HepG2 (cell line): ENCODE results near the gene AXIN1. TPM values are rescaled to one million over a fixed set of nuclear protein-coding genes. Genes with fewer than 3 reads are reported as not detected.
"Not testable (repeated sequence)": the region's sequence is repeated elsewhere in the genome, so short reads cannot be mapped to it uniquely, and the experiment has no call there.

ENCODE experiments used
- ATAC-seq: fragments of 200-7000 bp; cut with Tn5 transposase; 3 replicates; pipeline ENCODE4 v1.9.1; 2020; ENCODE audit warnings: mild to moderate bottlenecking, moderate library complexity
- BruUV-seq: library from RNA; stranded (reverse); fragments of 400-500 nt; replicated peaks from 2 replicates; lab custom pipeline; 2021; lab: Mats Ljungman, UMichigan
- CTCF ChIA-PET: fragments of 300-600 bp; formaldehyde crosslinking; extraction: SDS; loops from one replicate; lab custom pipeline; 2021; ENCODE audit warnings: low total read pairs, inconsistent platforms, low intra/inter-chr PET ratio; lab: Yijun Ruan, JAX
- POLR2A ChIA-PET: fragments of 350-600 bp; sonication (Branson Sonifier 250); formaldehyde crosslinking; loops from one replicate; lab custom pipeline; 2020; ENCODE audit warnings: antibody characterized with exemption, inconsistent platforms; lab: Yijun Ruan, JAX
- DNase-seq: peaks from one replicate; pipeline ENCODE4 v3.0.0-alpha.2; 2015; ENCODE audit warnings: low spot score
- FAIRE-seq: peaks from 3 replicates; lab custom pipeline; 2011; peaks lifted over from hg19 to GRCh38; lab: Jason Lieb, UNC
- H2AFZ ChIP-seq: one replicate; pipeline ENCODE4 v1.6.1; 2011; ENCODE audit warnings: low read length, inconsistent platforms
- H3K27ac ChIP-seq: fragments of 300-600 bp; 3 replicates; pipeline ENCODE4 v1.8.0; 2011; ENCODE audit warnings: mixed run types, mild to moderate bottlenecking, mixed read lengths, low read length, inconsistent platforms; ENCODE audit not compliant: insufficient read depth; ENCODE audit errors: extremely low read length
- H3K27me3 ChIP-seq, 2 experiments: fragments of 200-600 bp in 1 of 2; 2 replicates in 1 of 2; 3 replicates in 1 of 2; pipeline versions ENCODE4 v1.6.0 to v1.8.0; 2011; ENCODE audit warnings: low read length in 2 of 2, mild to moderate bottlenecking in 2 of 2, moderate library complexity in 2 of 2, inconsistent platforms in 1 of 2; ENCODE audit not compliant: insufficient read depth in 2 of 2, control insufficient read depth in 1 of 2
- H3K36me3 ChIP-seq, 2 experiments: fragments of 200-600 bp in 1 of 2; replicated peaks in 1 of 2; 2 replicates in 1 of 2; 3 replicates in 1 of 2; pipeline versions ENCODE4 v1.5.1 to v1.8.0; 2011; ENCODE audit warnings: low read length in 2 of 2, inconsistent platforms in 1 of 2; ENCODE audit not compliant: insufficient read depth in 2 of 2, control insufficient read depth in 1 of 2
- H3K4me1 ChIP-seq: 2 replicates; pipeline ENCODE4 v1.5.1; 2012; ENCODE audit warnings: low read length, inconsistent platforms; ENCODE audit not compliant: insufficient read depth
- H3K4me2 ChIP-seq: 2 replicates; pipeline ENCODE4 v1.6.0; 2011; ENCODE audit warnings: low read depth, low read length, inconsistent platforms
- H3K4me3 ChIP-seq, 3 experiments: fragments of 200-600 bp in 1 of 3; sonication (generic), shearing (Covaris generic) in 1 of 3; replicated peaks in 1 of 3; 2 replicates each; pipeline ENCODE4 v1.5.1; 2011 to 2016; ENCODE audit warnings: low read length in 3 of 3, inconsistent platforms in 2 of 3, low read depth in 2 of 3, mild to moderate bottlenecking in 2 of 3, control low read depth in 1 of 3, mixed read lengths in 1 of 3; ENCODE audit not compliant: insufficient read depth in 1 of 3
- H3K79me2 ChIP-seq: one replicate; pipeline ENCODE4 v1.6.1; 2011; ENCODE audit warnings: low read length, inconsistent platforms; ENCODE audit not compliant: insufficient read depth
- H3K9ac ChIP-seq: 2 replicates; pipeline ENCODE4 v1.6.0; 2011; ENCODE audit warnings: mild to moderate bottlenecking, low read depth, low read length, inconsistent platforms; ENCODE audit not compliant: insufficient read depth
- H3K9me3 ChIP-seq: 2 replicates; pipeline ENCODE4 v1.5.1; 2012; ENCODE audit warnings: mild to moderate bottlenecking, low read length
- H4K20me1 ChIP-seq: 2 replicates; pipeline ENCODE4 v1.6.0; 2011; ENCODE audit warnings: inconsistent platforms, mild to moderate bottlenecking, low read length, moderate library complexity; ENCODE audit not compliant: insufficient read depth
- GLI4 ChIP-seq: sonication (generic); formaldehyde crosslinking; IDR thresholded peaks from 2 replicates; pipeline ENCODE4 v1.5.1; 2020; ENCODE audit warnings: missing genetic modification reagents, mild to moderate bottlenecking, moderate library complexity, borderline replicate concordance
- ZC3H13 ChIP-seq: sonication (generic); formaldehyde crosslinking; IDR thresholded peaks from 2 replicates; pipeline ENCODE4 v1.8.1; 2023; ENCODE audit warnings: mild to moderate bottlenecking, missing genetic modification reagents, moderate library complexity
- ZNF12 ChIP-seq: sonication (generic); formaldehyde crosslinking; IDR thresholded peaks from 2 replicates; pipeline ENCODE4 v1.5.0; 2020; ENCODE audit warnings: missing genetic modification reagents
- ZNF552 ChIP-seq: sonication (generic); formaldehyde crosslinking; IDR thresholded peaks from 2 replicates; pipeline ENCODE4 v1.9.0; 2022; ENCODE audit warnings: missing genetic modification reagents, mild to moderate bottlenecking, borderline replicate concordance
- ZSCAN21 ChIP-seq: sonication (generic); formaldehyde crosslinking; IDR thresholded peaks from 2 replicates; pipeline ENCODE4 v1.8.0; 2022; ENCODE audit warnings: mild to moderate bottlenecking, missing genetic modification reagents, moderate library complexity, borderline replicate concordance
- WGBS: methylation state at CpG from one replicate; pipeline ENCODE4 v1.1.6; 2017; ENCODE audit warnings: low lambda C conversion rate; 5-methylcytosine and 5-hydroxymethylcytosine counted together
- in situ Hi-C: cut with HindIII; loops from 2 replicates; pipeline ENCODE4 v1.10.0; 2017; ENCODE audit warnings: low pct_unique_long_range_greater_than_20kb; ENCODE audit not compliant: extremely low pct_ligation_motif_present
- intact Hi-C: fragments of 100-400 bp; cut with micrococcal nuclease; formaldehyde crosslinking; loops from one replicate; pipeline ENCODE4 v1.10.0; 2022; ENCODE audit not compliant: unreplicated experiment
- polyA plus RNA-seq, 8 experiments: library from polyadenylated mRNA; depleted of rRNA in 3 of 8; stranded (reverse) in 7 of 8; unstranded in 1 of 8; fragments of >200 nt; fragmentation: Illumina TruSeq in 4 of 8; extraction: Trizol in 4 of 8; gene quantifications; 2 replicates each; pipeline versions ENCODE4 v1.2.1 to v1.2.3, GENCODE V29; 2011 to 2016; ENCODE audit warnings: low read depth in 4 of 8, missing spikeins in 1 of 8, mixed read lengths in 1 of 8; ENCODE audit not compliant: insufficient read depth in 1 of 8
- total RNA-seq, 5 experiments: library from RNA; depleted of rRNA; stranded (reverse); fragments of >200 nt; fragmentation: Illumina TruSeq; extraction: Trizol; gene quantifications; 2 replicates each; pipeline ENCODE4 v1.2.3, GENCODE V29; 2016; ENCODE audit warnings: low read depth in 1 of 5

AXIN1 gene
- total and polyA plus RNA-seq, 2 of the 13 experiments (the other 11 are each of a cell fraction or from before 2014, with no cell fraction given), result 24.0 to 26.0 TPM

GRCh38 chr16:333406-334094, 19.0 kb downstream of the AXIN1 start:
- FAIRE-seq (no peak), DNase-seq (no peak), ATAC-seq (no peak)
- no TSS peak for BruUV-seq
- intact Hi-C loops, result no loop called here
- in situ Hi-C loops, result no loop called here
- 57% methylated on average over 4 of the region's 6 CpGs for WGBS
- no peak overlapping the region for H2AFZ ChIP-seq
- no peak overlapping the region for H3K4me3 ChIP-seq
- H3K36me3 ChIP-seq, result peaks cover 0 to 2% of the 10 kb centered on the region in 2 experiments; a peak in 1 of 5 replicates
- peaks cover 42% of the 10 kb centered on the region for H4K20me1 ChIP-seq
- no peak overlapping the region for H3K4me2 ChIP-seq
- no peak overlapping the region for H3K9ac ChIP-seq
- peaks cover 87% of the 10 kb centered on the region for H3K79me2 ChIP-seq
- 0 out of 2 replicates have a peak, but pooled peaks have one; percentile 15 for TF ChIP-seq ZNF12 (CRISPR knock-in tag)
- no peak for TF ChIP-seq ZC3H13 (CRISPR knock-in tag)
- TF ChIP-seq ZNF552 (CRISPR knock-in tag), result no peak
- peak; percentile 100 for TF ChIP-seq ZSCAN21 (CRISPR knock-in tag)
- TF ChIP-seq GLI4, result no peak
- H3K4me1 ChIP-seq, result peaks cover 70% of the 10 kb centered on the region
- no peaks in the 10 kb centered on the region for H3K9me3 ChIP-seq
- H3K27ac ChIP-seq, result no peak overlapping the region
- ChIA-PET POLR2A (interaction anchor here (0.7 kb wide), 1 partner anchor 12 kb away, joined by 3 read pairs; no protein-coding TSS in a partner anchor), CTCF (no interaction called here)
- no peaks in the 10 kb centered on the region for H3K27me3 ChIP-seq

GRCh38 chr16:331181-331814, 21.2 kb downstream of the AXIN1 start:
- H3K4me3 ChIP-seq, DNase-seq, ATAC-seq, H3K9ac ChIP-seq, H3K4me2 ChIP-seq, intact Hi-C loops, BruUV-seq, in situ Hi-C loops, H3K9me3 ChIP-seq, H3K36me3 ChIP-seq, H3K27me3 ChIP-seq, H2AFZ ChIP-seq, CTCF ChIA-PET, FAIRE-seq: not testable (repeated sequence)
- 87% methylated on average over 6 of the region's 6 CpGs for WGBS
- Histone ChIP-seq H3K4me1 (peaks cover 62% of the 10 kb centered on the region), H3K79me2 (peaks cover 81% of the 10 kb centered on the region), H3K27ac (peak overlapping the region; percentile 43), H4K20me1 (peaks cover 36% of the 10 kb centered on the region)
- POLR2A ChIA-PET, result interaction anchor here (1.0 kb wide), 1 partner anchor 11 kb away, joined by 3 read pairs; no protein-coding TSS in a partner anchor
